ENCODE measurements around the gene UCK1.

DNA sequence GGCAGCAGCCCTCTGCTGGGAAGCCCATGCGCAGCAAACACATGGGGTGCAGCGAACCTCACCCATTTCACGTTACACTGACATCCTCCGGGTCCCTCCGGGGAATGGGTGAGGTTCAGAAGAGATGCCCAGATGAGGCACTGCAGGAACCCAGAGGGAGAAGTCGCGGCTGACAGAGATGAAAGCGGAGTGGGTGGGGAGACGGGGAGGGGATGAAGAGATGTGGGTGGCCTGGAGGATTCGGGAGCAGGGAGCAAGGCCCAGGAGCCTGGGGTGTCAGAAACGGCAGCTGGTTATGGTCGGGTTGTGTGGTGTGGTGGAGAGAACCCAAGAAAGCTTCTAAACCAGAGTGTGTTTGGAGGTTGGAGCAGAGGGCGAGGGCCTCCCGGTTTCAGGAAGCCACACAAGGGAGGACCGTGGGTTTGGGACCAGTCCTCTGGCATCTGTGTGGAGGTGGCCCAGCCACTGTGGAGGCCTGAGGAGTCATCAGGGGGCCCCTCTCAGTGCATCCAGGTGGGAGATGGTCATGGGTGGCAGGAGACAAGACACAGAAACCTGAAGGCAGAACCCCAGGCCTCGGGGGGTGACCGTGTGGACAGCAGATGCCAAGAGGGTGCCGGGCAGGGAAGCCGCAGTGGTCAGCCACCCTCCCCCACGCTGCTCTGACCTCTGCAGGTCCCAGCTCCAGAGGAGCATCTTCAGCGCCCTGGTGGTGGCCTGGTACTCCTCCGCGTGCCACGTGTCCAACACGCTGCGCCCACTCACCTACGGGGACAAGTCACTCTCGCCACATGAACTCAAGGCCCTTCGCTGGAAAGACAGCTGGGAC is 8.6 kb downstream of the UCK1 start:
- TF ChIP-seq, protein P1, sequence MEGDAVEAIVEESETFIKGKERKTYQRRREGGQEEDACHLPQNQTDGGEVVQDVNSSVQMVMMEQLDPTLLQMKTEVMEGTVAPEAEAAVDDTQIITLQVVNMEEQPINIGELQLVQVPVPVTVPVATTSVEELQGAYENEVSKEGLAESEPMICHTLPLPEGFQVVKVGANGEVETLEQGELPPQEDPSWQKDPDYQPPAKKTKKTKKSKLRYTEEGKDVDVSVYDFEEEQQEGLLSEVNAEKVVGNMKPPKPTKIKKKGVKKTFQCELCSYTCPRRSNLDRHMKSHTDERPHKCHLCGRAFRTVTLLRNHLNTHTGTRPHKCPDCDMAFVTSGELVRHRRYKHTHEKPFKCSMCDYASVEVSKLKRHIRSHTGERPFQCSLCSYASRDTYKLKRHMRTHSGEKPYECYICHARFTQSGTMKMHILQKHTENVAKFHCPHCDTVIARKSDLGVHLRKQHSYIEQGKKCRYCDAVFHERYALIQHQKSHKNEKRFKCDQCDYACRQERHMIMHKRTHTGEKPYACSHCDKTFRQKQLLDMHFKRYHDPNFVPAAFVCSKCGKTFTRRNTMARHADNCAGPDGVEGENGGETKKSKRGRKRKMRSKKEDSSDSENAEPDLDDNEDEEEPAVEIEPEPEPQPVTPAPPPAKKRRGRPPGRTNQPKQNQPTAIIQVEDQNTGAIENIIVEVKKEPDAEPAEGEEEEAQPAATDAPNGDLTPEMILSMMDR (IDR thresholded peaks at IDR 0.05): no peak
- TF ChIP-seq POLR2A (IDR thresholded peaks at IDR 0.05): no peak

Data from lower leg skin (tissue), 3 donors.